Measurements from ENCODE around the gene HSPA12A. TPM values are rescaled to one million over a fixed set of nuclear protein-coding genes. Genes with fewer than 3 reads are reported as not detected.

Gene HSPA12A
- polyA plus RNA-seq, 2 of the 4 experiments (the other 2 are of a cell fraction) = 16.9 to 17.0 TPM

DNA sequence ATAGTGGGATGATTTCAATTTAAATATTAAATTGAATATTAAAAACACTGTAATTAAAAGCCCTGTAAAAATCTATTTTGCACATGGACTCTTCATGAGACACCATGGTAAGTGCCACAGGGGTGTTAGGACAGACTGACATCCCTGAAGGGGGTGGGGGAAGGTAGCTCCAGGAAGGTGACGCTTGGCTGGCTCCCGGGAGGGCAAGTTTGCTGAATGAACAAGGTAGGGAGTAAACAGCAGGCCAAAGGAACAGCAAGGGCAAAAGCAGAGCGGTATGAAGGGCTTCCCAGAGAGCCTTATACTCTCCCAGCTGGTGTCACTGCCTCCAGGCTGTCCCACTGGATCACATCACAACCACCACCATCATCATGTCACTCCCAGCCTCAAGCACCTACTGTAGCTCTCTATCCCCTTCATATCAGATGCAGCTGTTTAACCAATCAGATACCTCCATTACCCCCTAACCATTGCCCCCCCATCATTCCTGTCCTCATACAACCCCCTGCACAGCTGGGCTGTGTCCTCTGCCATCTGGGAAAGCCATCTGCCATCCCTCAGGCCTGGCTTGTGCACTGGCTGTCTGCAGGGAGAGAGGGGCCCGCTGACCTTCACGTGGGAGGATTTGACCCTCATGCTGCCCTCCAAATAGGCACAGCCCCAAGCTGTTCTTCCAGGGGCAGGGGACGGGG is 19.5 kb downstream of the HSPA12A start (continued):
- TF ChIP-seq, protein P1, sequence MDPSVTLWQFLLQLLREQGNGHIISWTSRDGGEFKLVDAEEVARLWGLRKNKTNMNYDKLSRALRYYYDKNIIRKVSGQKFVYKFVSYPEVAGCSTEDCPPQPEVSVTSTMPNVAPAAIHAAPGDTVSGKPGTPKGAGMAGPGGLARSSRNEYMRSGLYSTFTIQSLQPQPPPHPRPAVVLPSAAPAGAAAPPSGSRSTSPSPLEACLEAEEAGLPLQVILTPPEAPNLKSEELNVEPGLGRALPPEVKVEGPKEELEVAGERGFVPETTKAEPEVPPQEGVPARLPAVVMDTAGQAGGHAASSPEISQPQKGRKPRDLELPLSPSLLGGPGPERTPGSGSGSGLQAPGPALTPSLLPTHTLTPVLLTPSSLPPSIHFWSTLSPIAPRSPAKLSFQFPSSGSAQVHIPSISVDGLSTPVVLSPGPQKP (IDR thresholded peaks at IDR 0.05; ENCODE audit: low read depth, low read length) = no peak
- TF ChIP-seq HOXB13 (CRISPR knock-in tag; IDR thresholded peaks at IDR 0.05; ENCODE audit: low read depth) = no peak

DNA sequence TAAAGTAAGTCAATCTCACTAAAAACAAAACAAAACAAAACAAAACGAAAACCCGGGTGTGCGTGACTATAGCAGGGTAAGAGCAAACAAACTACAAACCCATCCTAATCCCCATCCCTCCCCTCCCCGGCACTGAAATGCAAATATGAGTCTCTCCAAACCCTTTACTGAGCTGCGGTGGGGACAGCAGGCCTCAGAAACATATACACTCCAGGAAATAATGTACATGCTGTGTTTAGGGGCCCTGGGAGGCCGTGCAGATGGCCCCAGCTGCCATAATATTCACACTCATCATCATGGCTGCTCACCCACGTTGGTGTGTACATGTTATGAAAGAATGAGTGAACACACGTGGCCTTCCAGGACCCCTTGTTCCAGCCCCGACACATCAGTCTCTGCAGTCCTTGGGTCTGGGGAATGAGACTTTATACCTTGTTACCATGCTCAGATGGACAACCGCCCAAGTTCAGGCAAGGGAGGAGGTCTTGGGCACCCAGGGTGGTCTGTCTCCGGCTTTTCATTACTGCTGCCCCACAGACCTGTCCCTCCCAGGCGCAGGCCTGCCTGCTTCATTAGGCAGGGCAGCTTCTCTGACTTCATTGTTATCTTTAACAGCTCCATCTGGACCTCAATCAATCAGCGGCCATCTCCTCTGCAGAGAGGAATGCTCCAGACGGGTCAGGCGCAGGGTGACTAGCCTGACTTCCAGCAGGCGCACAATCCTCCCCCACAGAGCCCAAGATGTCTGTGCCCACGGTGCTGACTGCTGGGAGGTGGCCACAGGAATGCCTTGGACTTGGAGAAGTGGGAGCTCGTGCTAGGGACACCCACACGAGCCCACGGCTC is 20.6 kb downstream of the HSPA12A start:
- no peak overlapping the region for H3K4me3 ChIP-seq

DNA sequence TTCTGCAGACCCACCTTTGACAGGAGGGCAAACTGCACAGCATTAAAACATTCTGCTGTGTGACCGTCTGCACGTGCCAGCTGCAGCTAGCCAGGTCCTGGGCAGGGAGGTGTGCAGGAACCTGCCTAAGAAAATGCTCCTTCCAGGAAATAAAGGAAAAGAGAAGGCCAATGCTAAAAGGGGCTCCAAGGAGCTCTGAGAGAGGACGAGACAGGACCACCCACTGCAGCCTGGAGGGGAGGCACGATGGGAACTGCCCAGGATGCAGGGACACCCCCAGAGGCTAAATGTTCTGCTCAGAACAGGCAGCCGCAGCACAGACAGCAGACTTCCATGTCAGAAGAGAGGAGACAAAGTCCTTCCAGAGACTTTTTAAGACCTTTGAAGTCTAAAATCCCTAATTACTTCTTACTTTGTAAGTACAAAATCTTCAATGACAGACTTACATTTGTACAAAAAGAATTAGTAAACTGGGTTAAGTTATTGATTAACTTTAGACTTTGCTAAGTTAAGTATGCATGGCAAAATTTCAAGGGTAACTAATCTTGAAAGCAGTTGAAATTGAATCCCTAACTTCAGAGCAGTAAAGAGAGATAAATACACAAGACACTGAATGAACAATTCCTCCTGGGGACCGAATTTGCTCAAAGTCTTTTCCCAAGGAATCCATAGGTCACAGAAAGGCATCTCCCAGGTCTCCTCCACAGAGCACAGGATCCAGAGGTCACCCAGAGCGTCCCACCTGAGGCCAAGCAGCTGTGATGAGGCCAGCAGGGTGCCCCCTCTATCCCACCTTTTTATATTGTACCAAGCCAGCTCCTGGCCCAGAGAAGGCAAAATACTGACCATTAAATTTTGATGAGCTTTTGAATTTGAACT is 21.5 kb downstream of the HSPA12A start:
- CTCF ChIA-PET = interaction anchor here (0.5 to 2.9 kb wide), 10 partner anchors 8 to 1176 kb away, joined by 3 to 11 read pairs (median 4); no protein-coding TSS in a partner anchor
- WGBS (ENCODE audit: missing lambda C conversion rate) = 62% methylated on average over 7 of the region's 7 CpGs
- no peak for FAIRE-seq

More for the DNA sequence above, 20.6 kb downstream of the HSPA12A start:
- DNase-seq (ENCODE audit: low read depth in 1 of 2, low spot score in 1 of 2) (no peak), FAIRE-seq (no peak), ATAC-seq (no peak)
- ChIA-PET CTCF (interaction anchor here (0.5 to 2.9 kb wide), 14 partner anchors 9 to 1177 kb away, joined by 3 to 11 read pairs (median 4); no protein-coding TSS in a partner anchor), POLR2A (interaction anchor here (1.6 kb wide), 1 partner anchor 21 kb away, joined by 5 read pairs; no protein-coding TSS in a partner anchor)
- WGBS (ENCODE audit: missing lambda C conversion rate) = 70% methylated on average over 20 of the region's 20 CpGs
- no peaks in the 10 kb centered on the region for H3K9me3 ChIP-seq
- TF ChIP-seq FOSL2 (IDR thresholded peaks at IDR 0.05) (no peak), FOSL2 (CRISPR knock-in tag; IDR thresholded peaks at IDR 0.05) (no peak)
- H3K27ac ChIP-seq = no peak overlapping the region; a peak in 1 of 6 replicates
- H3K4me1 ChIP-seq = peaks cover 15% of the 10 kb centered on the region; the same call in 2 of the 3 replicates
- no peak overlapping the region for H3K4me2 ChIP-seq

DNA sequence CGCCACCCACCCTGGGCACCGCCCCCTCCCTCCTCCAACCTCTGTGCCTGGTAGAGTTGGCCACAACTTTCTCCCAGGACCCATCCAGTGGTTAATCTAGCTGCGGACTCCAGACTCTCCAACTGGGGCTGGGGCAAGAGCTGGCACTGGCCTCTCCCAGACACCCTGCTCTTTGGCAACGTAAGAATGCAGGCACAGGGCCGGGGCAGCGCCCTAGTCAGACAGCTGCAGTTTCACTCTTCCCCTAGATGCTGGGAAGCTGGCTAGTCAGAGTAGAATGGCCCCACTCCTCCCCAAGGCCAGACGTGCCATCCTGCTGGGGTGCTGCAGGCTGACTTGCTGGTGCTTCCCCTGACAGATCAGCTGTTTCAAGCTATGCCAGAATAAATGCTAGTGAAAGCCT is 22.1 kb downstream of the HSPA12A start:
- Histone ChIP-seq H3K4me2 (no peak overlapping the region), H3K4me3 (no peak overlapping the region), H3K27ac (no peak overlapping the region), H3K4me1 (peaks cover 15% of the 10 kb centered on the region; the same call in 2 of the 3 replicates), H3K9me3 (no peaks in the 10 kb centered on the region)
- 86% methylated on average over 6 of the region's 7 CpGs for WGBS (ENCODE audit: missing lambda C conversion rate)
- FAIRE-seq (no peak), DNase-seq (ENCODE audit: low read depth in 1 of 2, low spot score in 1 of 2) (no peak), ATAC-seq (no peak; a peak in 1 of 6 replicates)
- ChIA-PET POLR2A (no interaction called here), CTCF (interaction anchor here (1.0 to 2.9 kb wide), 4 partner anchors 18 to 448 kb away, joined by 4 to 11 read pairs (median 4); no protein-coding TSS in a partner anchor)
- TF ChIP-seq MAZ (IDR thresholded peaks at IDR 0.05; ENCODE audit: borderline replicate concordance, low read depth, low read length) (no peak), PHF8 (IDR thresholded peaks at IDR 0.05; ENCODE audit: borderline replicate concordance, low read depth) (no peak), NR3C1 (IDR thresholded peaks at IDR 0.05) (no peak), EHF (CRISPR knock-in tag; IDR thresholded peaks at IDR 0.05) (no peak), TFCP2L1 (CRISPR knock-in tag; IDR thresholded peaks at IDR 0.05) (no peak), KDM1A (IDR thresholded peaks at IDR 0.05; ENCODE audit: low read depth) (no peak), RNF2 (IDR thresholded peaks at IDR 0.05; ENCODE audit: borderline replicate concordance, low read depth) (no peak), HOXB13 (CRISPR knock-in tag; IDR thresholded peaks at IDR 0.05; ENCODE audit: low read depth) (no peak), FOSL2 (IDR thresholded peaks at IDR 0.05) (no peak), FOSL2 (CRISPR knock-in tag; IDR thresholded peaks at IDR 0.05) (no peak), ZNF302 (CRISPR knock-in tag; IDR thresholded peaks at IDR 0.05) (no peak), HOXA7 (CRISPR knock-in tag; IDR thresholded peaks at IDR 0.05) (no peak)
- TF ChIP-seq, protein P2, sequence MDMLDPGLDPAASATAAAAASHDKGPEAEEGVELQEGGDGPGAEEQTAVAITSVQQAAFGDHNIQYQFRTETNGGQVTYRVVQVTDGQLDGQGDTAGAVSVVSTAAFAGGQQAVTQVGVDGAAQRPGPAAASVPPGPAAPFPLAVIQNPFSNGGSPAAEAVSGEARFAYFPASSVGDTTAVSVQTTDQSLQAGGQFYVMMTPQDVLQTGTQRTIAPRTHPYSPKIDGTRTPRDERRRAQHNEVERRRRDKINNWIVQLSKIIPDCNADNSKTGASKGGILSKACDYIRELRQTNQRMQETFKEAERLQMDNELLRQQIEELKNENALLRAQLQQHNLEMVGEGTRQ (IDR thresholded peaks at IDR 0.05) = no peak
- TF ChIP-seq, protein P3, sequence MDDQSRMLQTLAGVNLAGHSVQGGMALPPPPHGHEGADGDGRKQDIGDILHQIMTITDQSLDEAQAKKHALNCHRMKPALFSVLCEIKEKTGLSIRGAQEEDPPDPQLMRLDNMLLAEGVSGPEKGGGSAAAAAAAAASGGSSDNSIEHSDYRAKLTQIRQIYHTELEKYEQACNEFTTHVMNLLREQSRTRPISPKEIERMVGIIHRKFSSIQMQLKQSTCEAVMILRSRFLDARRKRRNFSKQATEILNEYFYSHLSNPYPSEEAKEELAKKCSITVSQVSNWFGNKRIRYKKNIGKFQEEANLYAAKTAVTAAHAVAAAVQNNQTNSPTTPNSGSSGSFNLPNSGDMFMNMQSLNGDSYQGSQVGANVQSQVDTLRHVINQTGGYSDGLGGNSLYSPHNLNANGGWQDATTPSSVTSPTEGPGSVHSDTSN (IDR thresholded peaks at IDR 0.05) = no peak

More for the DNA sequence above, 21.5 kb downstream of the HSPA12A start:
- Histone ChIP-seq H3K4me3 (no peak overlapping the region), H3K4me2 (no peak overlapping the region), H3K27ac (no peak overlapping the region), H3K9me3 (no peaks in the 10 kb centered on the region), H3K4me1 (peaks cover 15% of the 10 kb centered on the region; the same call in 2 of the 3 replicates)
- POLR2A ChIA-PET = interaction anchor here (1.6 kb wide), 1 partner anchor 22 kb away, joined by 5 read pairs; no protein-coding TSS in a partner anchor
- DNase-seq (ENCODE audit: low read depth in 1 of 2, low spot score in 1 of 2) (no peak), ATAC-seq (no peak; a peak in 1 of 6 replicates)
- TF ChIP-seq, protein P2 (IDR thresholded peaks at IDR 0.05) = no peak
